GM12878 (cell line): Measurements from ENCODE around the gene ROBO1. TPM values are rescaled to one million over a fixed set of nuclear protein-coding genes. Genes with fewer than 3 reads are reported as not detected.

Experiments used
- ATAC-seq: fragments of 200-7000 bp; cut with Tn5 transposase; 3 replicates; pipeline ENCODE4 v1.9.1; 2020; ENCODE audit warnings: mild to moderate bottlenecking, moderate library complexity
- BruUV-seq: library from RNA; stranded (reverse); fragments of 400-500 nt; replicated peaks from 2 replicates; lab custom pipeline; 2021; lab: Mats Ljungman, UMichigan
- CTCF ChIA-PET: fragments of 300-600 bp; sonication (Branson Sonifier 250); formaldehyde crosslinking; extraction: SDS; loops from one replicate; lab custom pipeline; 2021; ENCODE audit warnings: inconsistent platforms; lab: Yijun Ruan, JAX
- POLR2A ChIA-PET: fragments of 350-600 bp; formaldehyde crosslinking; extraction: SDS; loops from one replicate; lab custom pipeline; 2021; ENCODE audit warnings: inconsistent platforms; lab: Charles Lee
- RAD21 ChIA-PET: fragments of 300-600 bp; sonication (Branson Sonifier 250); formaldehyde crosslinking; loops from one replicate; lab custom pipeline; 2023; ENCODE audit warnings: antibody characterized with exemption; ENCODE audit not compliant: unreplicated experiment; lab: Charles Lee
- SMC1A ChIA-PET: fragments of 300-600 bp; sonication (Branson Sonifier 250); formaldehyde crosslinking; loops from one replicate; lab custom pipeline; 2023; ENCODE audit not compliant: unreplicated experiment, uncharacterized antibody; lab: Charles Lee
- DNase-seq: peaks from one replicate; pipeline ENCODE4 v3.0.0-alpha.2; 2011; ENCODE audit warnings: low read depth, low spot score
- FAIRE-seq: peaks from 3 replicates; lab custom pipeline; 2011; peaks lifted over from hg19 to GRCh38; lab: Jason Lieb, UNC
- H2AFZ ChIP-seq: 2 replicates; pipeline ENCODE4 v1.6.0; 2011; ENCODE audit warnings: low read depth, low read length, control low read depth; ENCODE audit not compliant: control insufficient read depth
- H3K27ac ChIP-seq: 2 replicates; pipeline ENCODE4 v1.5.1; 2011; ENCODE audit warnings: control low read depth; ENCODE audit not compliant: control insufficient read depth, insufficient read depth
- H3K27me3 ChIP-seq, 2 experiments: replicated peaks in 1 of 2; 2 replicates each; pipeline versions ENCODE4 v1.6.0 to v1.6.1; 2011; ENCODE audit warnings: low read length in 1 of 2; ENCODE audit not compliant: control insufficient read depth in 2 of 2, insufficient read depth in 2 of 2
- H3K36me3 ChIP-seq, 2 experiments: 2 replicates each; pipeline ENCODE4 v1.5.1; 2011; ENCODE audit warnings: low read length in 1 of 2; ENCODE audit not compliant: control insufficient read depth in 2 of 2, insufficient read depth in 2 of 2
- H3K4me1 ChIP-seq: 2 replicates; pipeline ENCODE4 v1.6.1; 2011; ENCODE audit warnings: mild to moderate bottlenecking, low read length, moderate library complexity, mixed read lengths; ENCODE audit not compliant: control insufficient read depth, insufficient read depth
- H3K4me2 ChIP-seq: 2 replicates; pipeline ENCODE4 v1.6.0; 2011; ENCODE audit warnings: control low read depth; ENCODE audit not compliant: control insufficient read depth, insufficient read depth
- H3K4me3 ChIP-seq: fragments of 200-600 bp; sonication (generic); 2 replicates; pipeline ENCODE4 v1.5.1; 2016
- H3K79me2 ChIP-seq: 2 replicates; pipeline ENCODE4 v1.6.0; 2011; ENCODE audit warnings: low read length; ENCODE audit not compliant: control insufficient read depth, insufficient read depth
- H3K9ac ChIP-seq: 2 replicates; pipeline ENCODE4 v1.8.0; 2011; ENCODE audit warnings: low read length, control low read depth, mixed read lengths; ENCODE audit not compliant: control insufficient read depth, insufficient read depth
- H3K9me3 ChIP-seq: replicated peaks from 3 replicates; pipeline ENCODE4 v1.5.1; 2011; ENCODE audit warnings: mild to moderate bottlenecking, low read length; ENCODE audit not compliant: control insufficient read depth, insufficient read depth
- H4K20me1 ChIP-seq: 2 replicates; pipeline ENCODE4 v1.6.0; 2011; ENCODE audit not compliant: control insufficient read depth, insufficient read depth
- CHD2 ChIP-seq: IDR thresholded peaks from 2 replicates; pipeline ENCODE4 v1.6.1; 2011; ENCODE audit warnings: low read depth, low read length, improper control_type of control experiment, borderline replicate concordance
- CREB1 ChIP-seq: IDR thresholded peaks from 2 replicates; pipeline ENCODE4 v1.6.1; 2012; ENCODE audit warnings: low read depth, mild to moderate bottlenecking, inconsistent platforms
- GABPA ChIP-seq: IDR thresholded peaks from 2 replicates; pipeline ENCODE4 v1.6.1; 2014; ENCODE audit warnings: antibody characterized with exemption, low read depth, mild to moderate bottlenecking, inconsistent platforms
- LARP7 ChIP-seq: fragments of 450-650 bp; IDR thresholded peaks from 2 replicates; pipeline ENCODE4 v1.6.1; 2017; ENCODE audit warnings: mild to moderate bottlenecking
- MEF2A ChIP-seq: IDR thresholded peaks from 2 replicates; pipeline ENCODE4 v1.6.1; 2011; ENCODE audit warnings: low read depth, mild to moderate bottlenecking, low read length, moderate library complexity; ENCODE audit not compliant: insufficient read depth
- PAX5 ChIP-seq: IDR thresholded peaks from 2 replicates; pipeline ENCODE4 v1.6.1; 2011; ENCODE audit warnings: low read depth, low read length, borderline replicate concordance
- PAX8 ChIP-seq: fragments of 450-650 bp; IDR thresholded peaks from 2 replicates; pipeline ENCODE4 v1.6.1; 2017; ENCODE audit warnings: mild to moderate bottlenecking, moderate library complexity
- POLR2A ChIP-seq: IDR thresholded peaks from 2 replicates; pipeline ENCODE4 v1.6.1; 2011; ENCODE audit warnings: low read depth, mild to moderate bottlenecking, low read length
- SRF ChIP-seq, 2 experiments: IDR thresholded peaks; 2 replicates each; pipeline ENCODE4 v1.6.1; 2011; ENCODE audit warnings: low read depth in 2 of 2, low read length in 2 of 2, mild to moderate bottlenecking in 1 of 2, moderate library complexity in 1 of 2
- STAT1 ChIP-seq: fragments of 450-650 bp; conservative IDR thresholded peaks from 2 replicates; pipeline ENCODE4 v1.6.1; 2014; ENCODE audit warnings: antibody characterized with exemption, mild to moderate bottlenecking
- STAT3 ChIP-seq: IDR thresholded peaks from 2 replicates; pipeline ENCODE4 v1.6.1; 2011; ENCODE audit warnings: low read depth, low read length, improper control_type of control experiment
- TAF1 ChIP-seq: IDR thresholded peaks from 2 replicates; pipeline ENCODE4 v1.6.1; 2011; ENCODE audit warnings: mild to moderate bottlenecking, low read depth, low read length, borderline replicate concordance
- WRNIP1 ChIP-seq: IDR thresholded peaks from 2 replicates; pipeline ENCODE4 v1.6.1; 2011; ENCODE audit warnings: low read depth, low read length, improper control_type of control experiment, borderline replicate concordance
- ZNF384 ChIP-seq: IDR thresholded peaks from 2 replicates; pipeline ENCODE4 v1.6.1; 2012; ENCODE audit warnings: low read depth, mild to moderate bottlenecking, low read length, improper control_type of control experiment, borderline replicate concordance
- WGBS: methylation state at CpG from one replicate; pipeline ENCODE4 v1.1.6; 2016; ENCODE audit warnings: low lambda C conversion rate; ENCODE audit not compliant: insufficient replicate concordance, insufficient coverage; ENCODE audit errors: missing lambda C conversion rate; 5-methylcytosine and 5-hydroxymethylcytosine counted together
- in situ Hi-C: fragments of 300-500 bp; cut with MboI; formaldehyde crosslinking; loops from 9 replicates; pipeline ENCODE4 v1.14.3; 2018; ENCODE audit warnings: mixed read lengths
- intact Hi-C: fragments of 100-400 bp; cut with micrococcal nuclease; formaldehyde crosslinking; loops from one replicate; pipeline ENCODE4 v1.14.2; 2022; ENCODE audit not compliant: unreplicated experiment
- polyA plus RNA-seq, 11 experiments: library from polyadenylated mRNA; depleted of rRNA in 4 of 11; unstranded in 6 of 11; stranded (reverse) in 5 of 11; fragments of >200 nt; fragmentation: Nextera tagmentation in 4 of 11; fragmentation: Illumina TruSeq in 1 of 11; extraction: Ambion mirVana in 4 of 11; extraction: Trizol in 1 of 11; gene quantifications; 1 replicate in 1 of 11; 2 replicates in 10 of 11; pipeline versions ENCODE4 v1.2.1 to v1.2.3, GENCODE V29; 2011 to 2016; ENCODE audit warnings: inconsistent platforms in 2 of 11, missing spikeins in 2 of 11, low read depth in 1 of 11
- total RNA-seq, 4 experiments: library from RNA; depleted of rRNA in 3 of 4; stranded (reverse); fragments of >200 nt in 3 of 4; fragmentation: Illumina TruSeq in 1 of 4; extraction: Trizol in 1 of 4; gene quantifications; 2 replicates each; pipeline versions ENCODE4 v1.2.1 to v1.2.3, GENCODE V29; 2013 to 2021
- TF ChIP-seq, protein P1 (sequence below): fragments of 450-650 bp; IDR thresholded peaks from 2 replicates; pipeline ENCODE4 v1.6.1; 2017; ENCODE audit warnings: mild to moderate bottlenecking, moderate library complexity
- TF ChIP-seq, protein P2 (sequence below): fragments of 450-650 bp; formaldehyde crosslinking; IDR thresholded peaks from 2 replicates; pipeline ENCODE4 v1.4.0; 2022; ENCODE audit warnings: mild to moderate bottlenecking, moderate library complexity

Gene ROBO1
- total and polyA plus RNA-seq, 10 of the 15 experiments (the other 5 are each of a cell fraction or from before 2014, with no cell fraction given), result 0.29 to 46.5 (median 1.2) TPM

- TF ChIP-seq PAX8 (no peak), MEF2A (peak; percentile 59; the same call in 1 of the 2 replicates), GABPA (no peak), POLR2A (no peak), LARP7 (no peak), PAX5 (0 out of 2 replicates have a peak, but pooled peaks have one; percentile 61), CREB1 (no peak)
- TF ChIP-seq, protein P1, sequence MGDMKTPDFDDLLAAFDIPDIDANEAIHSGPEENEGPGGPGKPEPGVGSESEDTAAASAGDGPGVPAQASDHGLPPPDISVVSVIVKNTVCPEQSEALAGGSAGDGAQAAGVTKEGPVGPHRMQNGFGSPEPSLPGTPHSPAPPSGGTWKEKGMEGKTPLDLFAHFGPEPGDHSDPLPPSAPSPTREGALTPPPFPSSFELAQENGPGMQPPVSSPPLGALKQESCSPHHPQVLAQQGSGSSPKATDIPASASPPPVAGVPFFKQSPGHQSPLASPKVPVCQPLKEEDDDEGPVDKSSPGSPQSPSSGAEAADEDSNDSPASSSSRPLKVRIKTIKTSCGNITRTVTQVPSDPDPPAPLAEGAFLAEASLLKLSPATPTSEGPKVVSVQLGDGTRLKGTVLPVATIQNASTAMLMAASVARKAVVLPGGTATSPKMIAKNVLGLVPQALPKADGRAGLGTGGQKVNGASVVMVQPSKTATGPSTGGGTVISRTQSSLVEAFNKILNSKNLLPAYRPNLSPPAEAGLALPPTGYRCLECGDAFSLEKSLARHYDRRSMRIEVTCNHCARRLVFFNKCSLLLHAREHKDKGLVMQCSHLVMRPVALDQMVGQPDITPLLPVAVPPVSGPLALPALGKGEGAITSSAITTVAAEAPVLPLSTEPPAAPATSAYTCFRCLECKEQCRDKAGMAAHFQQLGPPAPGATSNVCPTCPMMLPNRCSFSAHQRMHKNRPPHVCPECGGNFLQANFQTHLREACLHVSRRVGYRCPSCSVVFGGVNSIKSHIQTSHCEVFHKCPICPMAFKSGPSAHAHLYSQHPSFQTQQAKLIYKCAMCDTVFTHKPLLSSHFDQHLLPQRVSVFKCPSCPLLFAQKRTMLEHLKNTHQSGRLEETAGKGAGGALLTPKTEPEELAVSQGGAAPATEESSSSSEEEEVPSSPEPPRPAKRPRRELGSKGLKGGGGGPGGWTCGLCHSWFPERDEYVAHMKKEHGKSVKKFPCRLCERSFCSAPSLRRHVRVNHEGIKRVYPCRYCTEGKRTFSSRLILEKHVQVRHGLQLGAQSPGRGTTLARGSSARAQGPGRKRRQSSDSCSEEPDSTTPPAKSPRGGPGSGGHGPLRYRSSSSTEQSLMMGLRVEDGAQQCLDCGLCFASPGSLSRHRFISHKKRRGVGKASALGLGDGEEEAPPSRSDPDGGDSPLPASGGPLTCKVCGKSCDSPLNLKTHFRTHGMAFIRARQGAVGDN, result no peak
Measured at GRCh38 chr3:79564192-79564591, 203.6 kb downstream of the ROBO1 start (continued).

DNA sequence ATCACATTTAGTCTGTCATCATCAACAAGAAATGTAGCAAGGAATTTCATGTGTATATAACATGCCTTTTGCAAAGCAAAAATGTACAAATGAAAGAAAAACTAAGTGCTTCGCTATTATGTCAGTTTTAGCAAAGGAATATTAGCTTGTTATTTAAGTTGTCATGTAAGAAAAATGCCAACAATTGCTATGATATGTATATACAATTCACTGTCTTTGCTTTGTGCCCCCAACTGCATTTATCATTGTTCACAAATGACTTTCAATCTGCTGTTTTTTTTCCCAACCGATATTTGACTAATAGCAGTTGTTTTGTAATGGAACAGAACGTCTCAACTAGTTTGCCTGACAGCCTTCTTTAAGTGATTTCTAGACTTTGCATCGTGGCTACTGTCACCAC lies 207.1 kb downstream of the ROBO1 start:
- FAIRE-seq, result no peak
- Histone ChIP-seq H4K20me1 (no peaks in the 10 kb centered on the region), H3K4me3 (no peak overlapping the region), H3K79me2 (no peaks in the 10 kb centered on the region), H3K36me3 (no peaks in the 10 kb centered on the region), H2AFZ (no peak overlapping the region), H3K4me1 (no peaks in the 10 kb centered on the region), H3K27ac (no peak overlapping the region), H3K4me2 (no peak overlapping the region), H3K9me3 (no peaks in the 10 kb centered on the region), H3K27me3 (no peaks in the 10 kb centered on the region), H3K9ac (no peak overlapping the region)
- WGBS, result 5% methylated on average over 4 of the region's 4 CpGs
- ChIA-PET SMC1A (no interaction called here), RAD21 (no interaction called here), POLR2A (no interaction called here), CTCF (interaction anchor here (0.8 to 1.2 kb wide), 2 partner anchors 15 to 39 kb away, joined by 3 read pairs; no protein-coding TSS in a partner anchor)
- BruUV-seq, result no TSS peak
- in situ Hi-C loops, result no loop called here
- intact Hi-C loops, result no loop called here
- DNase-seq, result no peak
- ATAC-seq, result no peak
- TF ChIP-seq, protein P2, sequence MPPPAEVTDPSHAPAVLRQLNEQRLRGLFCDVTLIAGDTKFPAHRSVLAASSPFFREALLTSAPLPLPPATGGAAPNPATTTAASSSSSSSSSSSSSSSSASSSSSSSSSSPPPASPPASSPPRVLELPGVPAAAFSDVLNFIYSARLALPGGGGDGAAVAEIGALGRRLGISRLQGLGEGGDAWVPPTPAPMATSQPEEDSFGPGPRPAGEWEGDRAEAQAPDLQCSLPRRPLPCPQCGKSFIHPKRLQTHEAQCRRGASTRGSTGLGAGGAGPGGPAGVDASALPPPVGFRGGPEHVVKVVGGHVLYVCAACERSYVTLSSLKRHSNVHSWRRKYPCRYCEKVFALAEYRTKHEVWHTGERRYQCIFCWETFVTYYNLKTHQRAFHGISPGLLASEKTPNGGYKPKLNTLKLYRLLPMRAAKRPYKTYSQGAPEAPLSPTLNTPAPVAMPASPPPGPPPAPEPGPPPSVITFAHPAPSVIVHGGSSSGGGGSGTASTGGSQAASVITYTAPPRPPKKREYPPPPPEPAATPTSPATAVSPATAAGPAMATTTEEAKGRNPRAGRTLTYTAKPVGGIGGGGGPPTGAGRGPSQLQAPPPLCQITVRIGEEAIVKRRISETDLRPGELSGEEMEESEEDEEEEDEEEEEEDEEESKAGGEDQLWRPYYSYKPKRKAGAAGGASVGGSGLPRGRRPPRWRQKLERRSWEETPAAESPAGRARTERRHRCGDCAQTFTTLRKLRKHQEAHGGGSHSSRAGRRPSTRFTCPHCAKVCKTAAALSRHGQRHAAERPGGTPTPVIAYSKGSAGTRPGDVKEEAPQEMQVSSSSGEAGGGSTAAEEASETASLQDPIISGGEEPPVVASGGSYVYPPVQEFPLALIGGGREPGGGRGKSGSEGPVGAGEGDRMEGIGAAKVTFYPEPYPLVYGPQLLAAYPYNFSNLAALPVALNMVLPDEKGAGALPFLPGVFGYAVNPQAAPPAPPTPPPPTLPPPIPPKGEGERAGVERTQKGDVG (CRISPR knock-in tag), result no peak
- TF ChIP-seq SRF (IDR thresholded peaks at IDR 0.05; ENCODE audit: low read depth in 2 of 2, low read length in 2 of 2), result no peak
- no peak for TF ChIP-seq TAF1
- TF ChIP-seq STAT1, result no peak
- TF ChIP-seq WRNIP1, result no peak
- TF ChIP-seq MEF2A, result no peak
- TF ChIP-seq CHD2, result no peak
- no peak for TF ChIP-seq ZNF384
- no peak for TF ChIP-seq STAT3
